ENCODE data around the gene RORC. TPM values are rescaled to one million over a fixed set of nuclear protein-coding genes. Genes with fewer than 3 reads are reported as not detected.
"Not testable (repeated sequence)": the region's sequence is repeated elsewhere in the genome, so short reads cannot be mapped to it uniquely, and the experiment has no call there.

The RORC gene
- total RNA-seq (10 to 100 TPM; 11.9 to 28.8 (median 23.1) TPM), polyA plus RNA-seq (10 to 100 TPM; 17.1 to 36.7 TPM)

- 4 to 13% methylated on average over 5 of the region's 5 CpGs for WGBS, 2 donors
Observed at GRCh38 chr1:151831605-151832004, at the start of gene RORC. RORC (minus strand) TSS chr1:151831802; CDS start chr1:151831764, 38 bp downstream.

DNA sequence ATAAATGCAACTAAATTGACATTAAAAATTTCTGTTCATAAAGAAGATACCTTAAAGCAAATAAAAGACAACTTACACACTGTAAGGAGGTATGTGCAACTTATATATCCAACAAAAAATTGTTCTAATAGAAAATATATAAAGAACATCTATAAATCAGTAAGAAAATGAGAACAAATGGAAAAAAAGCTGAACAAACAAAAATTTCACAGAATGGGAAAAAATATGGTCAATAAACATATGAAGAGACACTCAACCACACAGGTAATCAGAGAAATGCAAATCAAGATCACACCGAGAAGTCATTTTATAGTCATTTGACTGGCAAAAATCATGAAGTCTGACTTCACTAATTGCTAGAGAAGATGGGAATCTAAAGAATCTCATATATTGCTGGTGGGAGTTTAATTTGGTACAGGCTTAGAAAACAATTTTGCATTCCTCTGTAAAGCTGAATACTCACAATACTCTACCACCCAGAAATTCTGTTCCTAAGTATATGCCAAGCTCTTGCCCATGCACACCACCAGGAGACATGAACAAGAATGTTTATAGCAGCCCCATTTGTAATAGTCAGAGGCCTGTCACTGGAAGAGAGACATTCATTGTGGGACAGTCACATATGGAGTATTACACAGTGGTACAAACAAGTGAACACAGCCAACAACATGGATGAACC is 44.0 kb upstream of the RORC start:
- TF ChIP-seq, protein P1, sequence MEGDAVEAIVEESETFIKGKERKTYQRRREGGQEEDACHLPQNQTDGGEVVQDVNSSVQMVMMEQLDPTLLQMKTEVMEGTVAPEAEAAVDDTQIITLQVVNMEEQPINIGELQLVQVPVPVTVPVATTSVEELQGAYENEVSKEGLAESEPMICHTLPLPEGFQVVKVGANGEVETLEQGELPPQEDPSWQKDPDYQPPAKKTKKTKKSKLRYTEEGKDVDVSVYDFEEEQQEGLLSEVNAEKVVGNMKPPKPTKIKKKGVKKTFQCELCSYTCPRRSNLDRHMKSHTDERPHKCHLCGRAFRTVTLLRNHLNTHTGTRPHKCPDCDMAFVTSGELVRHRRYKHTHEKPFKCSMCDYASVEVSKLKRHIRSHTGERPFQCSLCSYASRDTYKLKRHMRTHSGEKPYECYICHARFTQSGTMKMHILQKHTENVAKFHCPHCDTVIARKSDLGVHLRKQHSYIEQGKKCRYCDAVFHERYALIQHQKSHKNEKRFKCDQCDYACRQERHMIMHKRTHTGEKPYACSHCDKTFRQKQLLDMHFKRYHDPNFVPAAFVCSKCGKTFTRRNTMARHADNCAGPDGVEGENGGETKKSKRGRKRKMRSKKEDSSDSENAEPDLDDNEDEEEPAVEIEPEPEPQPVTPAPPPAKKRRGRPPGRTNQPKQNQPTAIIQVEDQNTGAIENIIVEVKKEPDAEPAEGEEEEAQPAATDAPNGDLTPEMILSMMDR (IDR thresholded peaks at IDR 0.05) = no peak
- FAIRE-seq = no peak

More at GRCh38 chr1:151831605-151832004, at the start of gene RORC:
- intact Hi-C loops (cut with DNase I) = no loop called here
- Histone ChIP-seq H3K4me1 (peaks cover 35 to 38% (median 38%) of the 10 kb centered on the region in 3 donors), H3K9me3 (no peaks in the 10 kb centered on the region), H3K27ac (peak within 1 kb of the TSS; percentile 81 to 93 (median 86)), H3K4me3 (peak within 1 kb of the TSS; percentile 33 to 82 (median 62)), H3K36me3 (peaks cover 0 to 8% (median 2%) of the 10 kb centered on the region in 3 donors), H3K27me3 (no peaks in the 10 kb centered on the region)
- DNase-seq (peak; percentile 85 to 96 (median 90)), ATAC-seq (peak; percentile 81 to 89 (median 85)), FAIRE-seq (no peak)
- TF ChIP-seq, protein P1 (IDR thresholded peaks at IDR 0.05) = no peak

DNA sequence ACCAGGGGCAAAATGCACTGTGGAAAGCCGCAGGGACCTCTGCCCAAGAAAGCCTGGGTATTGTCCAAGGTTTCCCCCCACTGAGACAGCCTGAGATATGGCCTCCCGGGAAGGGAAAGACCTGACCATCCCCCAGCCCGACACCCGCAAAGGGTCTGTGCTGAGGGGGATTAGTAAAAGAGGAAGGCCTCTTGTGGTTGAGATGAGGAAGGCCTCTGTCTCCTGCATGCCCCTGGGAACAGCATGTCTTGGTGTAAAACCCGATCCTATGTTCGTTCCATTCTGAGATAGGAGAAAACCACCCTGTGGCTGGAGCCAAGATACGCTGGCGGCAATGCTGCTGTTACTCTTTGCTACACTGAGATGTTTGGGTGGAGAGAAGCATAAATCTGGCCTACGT is 41.2 kb upstream of the RORC start:
- ATAC-seq; H3K9me3 ChIP-seq; H3K4me3 ChIP-seq; DNase-seq; intact Hi-C loops (cut with DNase I); H3K4me1 ChIP-seq; H3K27me3 ChIP-seq; FAIRE-seq; H3K36me3 ChIP-seq: not testable (repeated sequence)
- peak overlapping the region in 1 of 4 donors; percentile 23 for H3K27ac ChIP-seq
- WGBS, 2 donors = 71 to 78% methylated on average over 9 of the region's 9 CpGs

More for the DNA sequence above, 44.0 kb upstream of the RORC start:
- Histone ChIP-seq H3K4me3 (no peak overlapping the region), H3K27ac (no peak overlapping the region), H3K36me3 (peaks cover 0 to 3% (median 0%) of the 10 kb centered on the region in 3 donors), H3K9me3 (no peaks in the 10 kb centered on the region), H3K4me1 (no peaks in the 10 kb centered on the region), H3K27me3 (no peaks in the 10 kb centered on the region)
- intact Hi-C loops (cut with DNase I) = no loop called here
- ATAC-seq (no peak), DNase-seq (no peak)
- 89 to 100% methylated on average over 1 of the region's 1 CpG for WGBS, 2 donors

DNA sequence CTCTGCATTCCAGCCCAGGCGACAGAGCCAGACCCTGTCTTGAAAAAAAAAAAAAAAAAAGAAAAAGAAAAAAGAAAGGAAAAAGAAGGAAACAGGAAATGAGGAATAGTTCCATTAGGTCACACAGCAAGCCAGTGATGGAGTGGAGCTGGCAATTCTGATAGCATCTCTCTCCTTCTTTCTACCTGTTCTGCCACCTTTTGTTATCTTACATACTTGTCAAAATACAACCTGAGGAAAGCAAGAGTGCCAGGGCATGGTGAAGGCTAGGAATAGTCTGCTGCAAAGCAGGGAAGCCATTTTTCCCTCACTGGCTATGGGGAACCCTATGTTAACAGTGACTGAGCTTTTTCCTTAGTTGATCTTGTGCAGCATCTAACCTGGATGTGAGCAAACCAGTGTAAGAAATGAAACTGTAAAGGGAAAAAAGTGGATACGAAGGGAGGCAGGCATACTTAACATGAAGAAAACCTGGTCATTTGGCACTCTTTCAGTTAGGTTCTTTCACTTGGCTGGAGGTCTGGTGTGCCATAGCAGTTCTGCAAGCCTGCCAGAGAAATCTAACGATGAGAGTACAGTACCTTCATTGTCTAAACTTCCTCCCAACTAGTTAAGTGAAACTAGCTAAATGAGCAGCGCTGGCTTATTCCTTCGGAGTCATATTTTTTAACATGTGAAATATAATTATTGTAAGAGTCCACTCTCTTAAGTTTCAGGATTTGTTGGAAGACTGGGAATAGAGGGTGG is 39.9 kb upstream of the RORC start:
- ATAC-seq = peak; percentile 46 to 83 (median 72)
- FAIRE-seq = no peak
- Histone ChIP-seq H3K4me1 (no peaks in the 10 kb centered on the region), H3K36me3 (no peaks in the 10 kb centered on the region), H3K27ac (peak overlapping the region; percentile 23 to 80 (median 56)), H3K9me3 (no peaks in the 10 kb centered on the region), H3K4me3 (no peak overlapping the region), H3K27me3 (no peaks in the 10 kb centered on the region)
- intact Hi-C loops (cut with DNase I) = no loop called here
- TF ChIP-seq, protein P1 (IDR thresholded peaks at IDR 0.05) = no peak
- DNase-seq = no peak
- 38 to 55% methylated on average over 5 of the region's 5 CpGs for WGBS, 2 donors

DNA sequence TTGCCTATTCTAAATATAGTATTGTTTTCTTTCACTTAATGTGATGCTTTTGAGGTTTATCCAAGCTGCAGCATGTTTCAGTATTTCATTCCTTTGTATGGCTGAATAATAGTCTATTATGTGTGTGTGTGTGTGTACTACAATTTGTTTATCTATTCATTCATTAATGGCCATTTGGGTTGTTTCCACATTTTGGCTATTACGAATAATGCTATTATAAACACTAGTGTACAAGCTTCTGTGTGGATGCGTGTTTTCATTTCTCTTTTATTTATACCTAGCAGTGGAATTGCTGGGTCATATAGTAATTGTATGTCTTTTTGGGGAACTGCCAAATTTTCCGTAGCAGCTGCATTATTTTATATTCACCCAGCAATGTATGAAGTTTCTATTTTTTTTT is 36.9 kb upstream of the RORC start:
- FAIRE-seq (no peak), DNase-seq (no peak), ATAC-seq (no peak)
- Histone ChIP-seq H3K27me3 (no peaks in the 10 kb centered on the region), H3K27ac (no peak overlapping the region), H3K4me1 (no peaks in the 10 kb centered on the region), H3K4me3 (no peak overlapping the region), H3K9me3 (no peaks in the 10 kb centered on the region), H3K36me3 (no peaks in the 10 kb centered on the region)
- intact Hi-C loops (cut with DNase I) = no loop called here
- TF ChIP-seq, protein P1 (IDR thresholded peaks at IDR 0.05) = no peak
- 59 to 67% methylated on average over 3 of the region's 3 CpGs for WGBS, 2 donors

Data from pancreas (tissue), 10 donors.